HepG2 (cell line): ENCODE measurements around the gene ARHGAP9. TPM values are rescaled to one million over a fixed set of nuclear protein-coding genes. Genes with fewer than 3 reads are reported as not detected.

Experiments
- ATAC-seq: fragments of 200-7000 bp; cut with Tn5 transposase; 3 replicates; pipeline ENCODE4 v1.9.1; 2020; ENCODE audit warnings: mild to moderate bottlenecking, moderate library complexity
- BruUV-seq: library from RNA; stranded (reverse); fragments of 400-500 nt; replicated peaks from 2 replicates; lab custom pipeline; 2021; lab: Mats Ljungman, UMichigan
- CTCF ChIA-PET: fragments of 300-600 bp; formaldehyde crosslinking; extraction: SDS; loops from one replicate; lab custom pipeline; 2021; ENCODE audit warnings: low total read pairs, inconsistent platforms, low intra/inter-chr PET ratio; lab: Yijun Ruan, JAX
- POLR2A ChIA-PET: fragments of 350-600 bp; sonication (Branson Sonifier 250); formaldehyde crosslinking; loops from one replicate; lab custom pipeline; 2020; ENCODE audit warnings: antibody characterized with exemption, inconsistent platforms; lab: Yijun Ruan, JAX
- DNase-seq: peaks from one replicate; pipeline ENCODE4 v3.0.0-alpha.2; 2015; ENCODE audit warnings: low spot score
- FAIRE-seq: peaks from 3 replicates; lab custom pipeline; 2011; peaks lifted over from hg19 to GRCh38; lab: Jason Lieb, UNC
- H2AFZ ChIP-seq: one replicate; pipeline ENCODE4 v1.6.1; 2011; ENCODE audit warnings: low read length, inconsistent platforms
- H3K27ac ChIP-seq: fragments of 300-600 bp; 3 replicates; pipeline ENCODE4 v1.8.0; 2011; ENCODE audit warnings: mixed run types, mild to moderate bottlenecking, mixed read lengths, low read length, inconsistent platforms; ENCODE audit not compliant: insufficient read depth; ENCODE audit errors: extremely low read length
- H3K27me3 ChIP-seq, 2 experiments: fragments of 200-600 bp in 1 of 2; 2 replicates in 1 of 2; 3 replicates in 1 of 2; pipeline versions ENCODE4 v1.6.0 to v1.8.0; 2011; ENCODE audit warnings: low read length in 2 of 2, mild to moderate bottlenecking in 2 of 2, moderate library complexity in 2 of 2, inconsistent platforms in 1 of 2; ENCODE audit not compliant: insufficient read depth in 2 of 2, control insufficient read depth in 1 of 2
- H3K36me3 ChIP-seq, 2 experiments: fragments of 200-600 bp in 1 of 2; replicated peaks in 1 of 2; 2 replicates in 1 of 2; 3 replicates in 1 of 2; pipeline versions ENCODE4 v1.5.1 to v1.8.0; 2011; ENCODE audit warnings: low read length in 2 of 2, inconsistent platforms in 1 of 2; ENCODE audit not compliant: insufficient read depth in 2 of 2, control insufficient read depth in 1 of 2
- H3K4me1 ChIP-seq: 2 replicates; pipeline ENCODE4 v1.5.1; 2012; ENCODE audit warnings: low read length, inconsistent platforms; ENCODE audit not compliant: insufficient read depth
- H3K4me2 ChIP-seq: 2 replicates; pipeline ENCODE4 v1.6.0; 2011; ENCODE audit warnings: low read depth, low read length, inconsistent platforms
- H3K4me3 ChIP-seq, 3 experiments: fragments of 200-600 bp in 1 of 3; sonication (generic), shearing (Covaris generic) in 1 of 3; replicated peaks in 1 of 3; 2 replicates each; pipeline ENCODE4 v1.5.1; 2011 to 2016; ENCODE audit warnings: low read length in 3 of 3, inconsistent platforms in 2 of 3, low read depth in 2 of 3, mild to moderate bottlenecking in 2 of 3, control low read depth in 1 of 3, mixed read lengths in 1 of 3; ENCODE audit not compliant: insufficient read depth in 1 of 3
- H3K79me2 ChIP-seq: one replicate; pipeline ENCODE4 v1.6.1; 2011; ENCODE audit warnings: low read length, inconsistent platforms; ENCODE audit not compliant: insufficient read depth
- H3K9ac ChIP-seq: 2 replicates; pipeline ENCODE4 v1.6.0; 2011; ENCODE audit warnings: mild to moderate bottlenecking, low read depth, low read length, inconsistent platforms; ENCODE audit not compliant: insufficient read depth
- H3K9me3 ChIP-seq: 2 replicates; pipeline ENCODE4 v1.5.1; 2012; ENCODE audit warnings: mild to moderate bottlenecking, low read length
- H4K20me1 ChIP-seq: 2 replicates; pipeline ENCODE4 v1.6.0; 2011; ENCODE audit warnings: inconsistent platforms, mild to moderate bottlenecking, low read length, moderate library complexity; ENCODE audit not compliant: insufficient read depth
- BHLHE40 ChIP-seq: IDR thresholded peaks from 2 replicates; pipeline ENCODE4 v1.6.1; 2011; ENCODE audit warnings: low read length, improper control_type of control experiment
- MEIS1 ChIP-seq: sonication (generic); formaldehyde crosslinking; IDR thresholded peaks from 2 replicates; pipeline ENCODE4 v1.9.0; 2021; ENCODE audit warnings: mild to moderate bottlenecking, missing genetic modification reagents, moderate library complexity, borderline replicate concordance
- ZMAT3 ChIP-seq: sonication (generic); formaldehyde crosslinking; conservative IDR thresholded peaks from 2 replicates; pipeline ENCODE4 v1.7.0; 2021; ENCODE audit warnings: missing genetic modification reagents
- ZNF703 ChIP-seq: sonication (generic); formaldehyde crosslinking; IDR thresholded peaks from 2 replicates; pipeline ENCODE4 v1.5.1; 2020; ENCODE audit warnings: missing genetic modification reagents, mild to moderate bottlenecking, moderate library complexity, borderline replicate concordance
- WGBS: methylation state at CpG from one replicate; pipeline ENCODE4 v1.1.6; 2017; ENCODE audit warnings: low lambda C conversion rate; 5-methylcytosine and 5-hydroxymethylcytosine counted together
- in situ Hi-C: cut with HindIII; loops from 2 replicates; pipeline ENCODE4 v1.10.0; 2017; ENCODE audit warnings: low pct_unique_long_range_greater_than_20kb; ENCODE audit not compliant: extremely low pct_ligation_motif_present
- intact Hi-C: fragments of 100-400 bp; cut with micrococcal nuclease; formaldehyde crosslinking; loops from one replicate; pipeline ENCODE4 v1.10.0; 2022; ENCODE audit not compliant: unreplicated experiment
- polyA plus RNA-seq, 8 experiments: library from polyadenylated mRNA; depleted of rRNA in 3 of 8; stranded (reverse) in 7 of 8; unstranded in 1 of 8; fragments of >200 nt; fragmentation: Illumina TruSeq in 4 of 8; extraction: Trizol in 4 of 8; gene quantifications; 2 replicates each; pipeline versions ENCODE4 v1.2.1 to v1.2.3, GENCODE V29; 2011 to 2016; ENCODE audit warnings: low read depth in 4 of 8, missing spikeins in 1 of 8, mixed read lengths in 1 of 8; ENCODE audit not compliant: insufficient read depth in 1 of 8
- total RNA-seq, 5 experiments: library from RNA; depleted of rRNA; stranded (reverse); fragments of >200 nt; fragmentation: Illumina TruSeq; extraction: Trizol; gene quantifications; 2 replicates each; pipeline ENCODE4 v1.2.3, GENCODE V29; 2016; ENCODE audit warnings: low read depth in 1 of 5

ARHGAP9 gene
- total and polyA plus RNA-seq, 2 of the 13 experiments (the other 11 are each of a cell fraction or from before 2014, with no cell fraction given): 0.18 to 1.2 TPM

GRCh38 chr12:57467212-57467874 is 12.3 kb downstream of the ARHGAP9 start:
- ChIA-PET CTCF (no interaction called here), POLR2A (no interaction called here)
- H3K27me3 ChIP-seq: peaks cover 0 to 45% of the 10 kb centered on the region in 2 experiments; a peak in 3 of 5 replicates
- TF ChIP-seq ZNF703 (CRISPR knock-in tag) (no peak), MEIS1 (CRISPR knock-in tag) (no peak)
- no peak overlapping the region for H2AFZ ChIP-seq
- FAIRE-seq (no peak), ATAC-seq (no peak), DNase-seq (no peak)
- BruUV-seq: no TSS peak
- H3K9me3 ChIP-seq: no peaks in the 10 kb centered on the region
- no peaks in the 10 kb centered on the region for H3K79me2 ChIP-seq
- in situ Hi-C loops (no loop called here), intact Hi-C loops (no loop called here)
- no peak overlapping the region for H3K4me2 ChIP-seq
- 58% methylated on average over 11 of the region's 12 CpGs for WGBS
- no peaks in the 10 kb centered on the region for H3K36me3 ChIP-seq
- no peak overlapping the region for H3K9ac ChIP-seq
- H3K27ac ChIP-seq: no peak overlapping the region
- H4K20me1 ChIP-seq: no peaks in the 10 kb centered on the region
- no peak overlapping the region for H3K4me3 ChIP-seq
- H3K4me1 ChIP-seq: peaks cover 41% of the 10 kb centered on the region

DNA sequence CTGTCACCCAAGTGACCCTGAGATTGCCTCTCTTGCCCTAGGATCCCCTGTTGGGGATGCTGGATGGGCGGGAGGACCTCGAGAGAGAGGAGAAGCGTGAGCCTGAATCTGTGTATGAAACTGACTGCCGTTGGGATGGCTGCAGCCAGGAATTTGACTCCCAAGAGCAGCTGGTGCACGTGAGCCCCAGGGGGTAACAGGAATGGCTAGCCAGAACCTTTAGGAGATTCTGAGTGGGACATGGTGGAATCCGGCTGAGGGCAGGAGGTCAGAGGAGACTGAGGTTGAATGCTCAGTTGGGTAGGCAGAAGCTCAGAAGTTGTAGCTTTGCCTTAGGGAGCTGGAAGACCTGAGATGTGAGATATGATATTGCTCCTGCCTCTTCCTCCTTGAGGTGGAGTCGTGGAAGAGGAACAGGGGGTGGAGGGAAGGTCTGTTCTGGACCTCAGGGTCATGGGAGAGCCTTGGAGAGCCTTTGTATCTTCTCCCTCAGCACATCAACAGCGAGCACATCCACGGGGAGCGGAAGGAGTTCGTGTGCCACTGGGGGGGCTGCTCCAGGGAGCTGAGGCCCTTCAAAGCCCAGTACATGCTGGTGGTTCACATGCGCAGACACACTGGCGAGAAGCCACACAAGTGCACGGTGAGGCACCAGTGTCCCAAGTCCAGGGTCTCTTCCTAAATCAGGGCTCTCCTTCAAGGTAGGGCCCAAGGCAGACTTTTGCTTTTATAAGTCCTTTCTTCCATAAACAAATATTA is 13.7 kb downstream of the ARHGAP9 start:
- 41% methylated on average over 11 of the region's 14 CpGs for WGBS
- ATAC-seq (no peak), FAIRE-seq (no peak), DNase-seq (no peak)
- no peaks in the 10 kb centered on the region for H3K9me3 ChIP-seq
- H3K79me2 ChIP-seq: no peaks in the 10 kb centered on the region
- H3K9ac ChIP-seq: no peak overlapping the region
- H3K4me3 ChIP-seq: no peak overlapping the region
- in situ Hi-C loops: no loop called here
- no TSS peak for BruUV-seq
- no peak overlapping the region for H3K4me2 ChIP-seq
- no peak for TF ChIP-seq ZMAT3 (CRISPR knock-in tag)
- TF ChIP-seq BHLHE40: 0 out of 2 replicates have a peak, but pooled peaks have one; percentile 34
- H3K27me3 ChIP-seq: peaks cover 0 to 45% of the 10 kb centered on the region in 2 experiments; a peak in 3 of 5 replicates
- no peaks in the 10 kb centered on the region for H4K20me1 ChIP-seq
- CTCF ChIA-PET: interaction anchor here (0.6 kb wide), 1 partner anchor 521 kb away, joined by 3 read pairs; no protein-coding TSS in a partner anchor
- peaks cover 45% of the 10 kb centered on the region for H3K4me1 ChIP-seq
- POLR2A ChIA-PET: no interaction called here
- H2AFZ ChIP-seq: no peak overlapping the region
- intact Hi-C loops: no loop called here
- no peak overlapping the region for H3K27ac ChIP-seq
- H3K36me3 ChIP-seq: no peaks in the 10 kb centered on the region
